WTC11 (cell line): ENCODE measurements around the gene GSS.

Experiments used
- NFYB ChIP-seq: sonication (generic); formaldehyde crosslinking; conservative IDR thresholded peaks from 2 replicates; pipeline ENCODE4 v1.8.0; 2022; ENCODE audit warnings: low read depth, missing genetic modification reagents
- NR3C1 ChIP-seq: sonication (generic); formaldehyde crosslinking; conservative IDR thresholded peaks from 2 replicates; pipeline ENCODE4 v1.8.1; 2023; ENCODE audit warnings: low read depth, mild to moderate bottlenecking, missing genetic modification reagents
- ZBTB21 ChIP-seq: sonication (generic); formaldehyde crosslinking; IDR thresholded peaks from 2 replicates; pipeline ENCODE4 v1.8.1; 2023; ENCODE audit warnings: mild to moderate bottlenecking, missing genetic modification reagents, borderline replicate concordance
- ZNF232 ChIP-seq: sonication (generic); formaldehyde crosslinking; IDR thresholded peaks from 2 replicates; pipeline ENCODE4 v1.8.0; 2022; ENCODE audit warnings: mild to moderate bottlenecking, missing genetic modification reagents
- TF ChIP-seq, protein P1 (sequence below): fragments of 250-450 bp; sonication (Bioruptor Pico); IDR thresholded peaks from 2 replicates; pipeline ENCODE4 v1.9.0; 2021; ENCODE audit warnings: mild to moderate bottlenecking
- TF ChIP-seq, protein P2 (sequence below): fragments of 200-600 bp; IDR thresholded peaks from 2 replicates; pipeline ENCODE4 v1.8.0; 2022; ENCODE audit warnings: antibody characterized with exemption

- TF ChIP-seq NR3C1 (CRISPR knock-in tag) = no peak
- no peak for TF ChIP-seq NFYB (CRISPR knock-in tag)
- no peak for TF ChIP-seq ZNF232 (CRISPR knock-in tag)
- TF ChIP-seq, protein P1, sequence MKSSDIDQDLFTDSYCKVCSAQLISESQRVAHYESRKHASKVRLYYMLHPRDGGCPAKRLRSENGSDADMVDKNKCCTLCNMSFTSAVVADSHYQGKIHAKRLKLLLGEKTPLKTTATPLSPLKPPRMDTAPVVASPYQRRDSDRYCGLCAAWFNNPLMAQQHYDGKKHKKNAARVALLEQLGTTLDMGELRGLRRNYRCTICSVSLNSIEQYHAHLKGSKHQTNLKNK = no peak
- no peak for TF ChIP-seq ZBTB21 (CRISPR knock-in tag)
- TF ChIP-seq, protein P2, sequence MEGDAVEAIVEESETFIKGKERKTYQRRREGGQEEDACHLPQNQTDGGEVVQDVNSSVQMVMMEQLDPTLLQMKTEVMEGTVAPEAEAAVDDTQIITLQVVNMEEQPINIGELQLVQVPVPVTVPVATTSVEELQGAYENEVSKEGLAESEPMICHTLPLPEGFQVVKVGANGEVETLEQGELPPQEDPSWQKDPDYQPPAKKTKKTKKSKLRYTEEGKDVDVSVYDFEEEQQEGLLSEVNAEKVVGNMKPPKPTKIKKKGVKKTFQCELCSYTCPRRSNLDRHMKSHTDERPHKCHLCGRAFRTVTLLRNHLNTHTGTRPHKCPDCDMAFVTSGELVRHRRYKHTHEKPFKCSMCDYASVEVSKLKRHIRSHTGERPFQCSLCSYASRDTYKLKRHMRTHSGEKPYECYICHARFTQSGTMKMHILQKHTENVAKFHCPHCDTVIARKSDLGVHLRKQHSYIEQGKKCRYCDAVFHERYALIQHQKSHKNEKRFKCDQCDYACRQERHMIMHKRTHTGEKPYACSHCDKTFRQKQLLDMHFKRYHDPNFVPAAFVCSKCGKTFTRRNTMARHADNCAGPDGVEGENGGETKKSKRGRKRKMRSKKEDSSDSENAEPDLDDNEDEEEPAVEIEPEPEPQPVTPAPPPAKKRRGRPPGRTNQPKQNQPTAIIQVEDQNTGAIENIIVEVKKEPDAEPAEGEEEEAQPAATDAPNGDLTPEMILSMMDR = no peak
Measured at GRCh38 chr20:34977365-34978091, 21.9 kb upstream of the GSS start.
